Measurements from ENCODE around the gene ZNF385B.

The ZNF385B gene

GRCh38 chr2:179588486-179589145 lies 272.8 kb downstream of the ZNF385B start:
- H3K4me3 ChIP-seq (ENCODE audit: low read depth, low read length), result no peak overlapping the region
- DNase-seq (ENCODE audit: low read depth), result no peak
- TF ChIP-seq MYC (IDR thresholded peaks at IDR 0.05; ENCODE audit: low read depth, low read length), result no peak
- no peak for TF ChIP-seq CTCF (IDR thresholded peaks at IDR 0.05; ENCODE audit: low read depth, low read length)
- no peak for TF ChIP-seq POLR2A (IDR thresholded peaks at IDR 0.05; ENCODE audit: extremely low read depth, insufficient read length)
- TF ChIP-seq MAX (IDR thresholded peaks at IDR 0.05; ENCODE audit: low read depth, low read length), result no peak

- no peak overlapping the region for H3K4me3 ChIP-seq (ENCODE audit: low read depth, low read length)
- TF ChIP-seq POLR2A (IDR thresholded peaks at IDR 0.05; ENCODE audit: extremely low read depth, insufficient read length), result no peak
- no peak for TF ChIP-seq CTCF (IDR thresholded peaks at IDR 0.05; ENCODE audit: low read depth, low read length)
- no peak for TF ChIP-seq MYC (IDR thresholded peaks at IDR 0.05; ENCODE audit: low read depth, low read length)
- TF ChIP-seq MAX (IDR thresholded peaks at IDR 0.05; ENCODE audit: low read depth, low read length), result no peak
- DNase-seq (ENCODE audit: low read depth), result no peak
These were observed 276.7 kb downstream of the ZNF385B start for GRCh38 chr2:179584760-179585159.

GRCh38 chr2:179581605-179582004 lies 279.8 kb downstream of the ZNF385B start:
- no peak for TF ChIP-seq POLR2A (IDR thresholded peaks at IDR 0.05; ENCODE audit: extremely low read depth, insufficient read length)
- H3K4me3 ChIP-seq (ENCODE audit: low read depth, low read length), result no peak overlapping the region
- no peak for DNase-seq (ENCODE audit: low read depth)

- DNase-seq (ENCODE audit: low read depth), result no peak
- TF ChIP-seq MYC (IDR thresholded peaks at IDR 0.05; ENCODE audit: low read depth, low read length) (no peak), POLR2A (IDR thresholded peaks at IDR 0.05; ENCODE audit: extremely low read depth, insufficient read length) (no peak)
- no peak overlapping the region for H3K4me3 ChIP-seq (ENCODE audit: low read depth, low read length)
These were observed 280.9 kb downstream of the ZNF385B start for GRCh38 chr2:179580378-179581146.

GRCh38 chr2:179579800-179580199 lies 281.6 kb downstream of the ZNF385B start:
- TF ChIP-seq MYC (IDR thresholded peaks at IDR 0.05; ENCODE audit: low read depth, low read length), result no peak
- TF ChIP-seq MAX (IDR thresholded peaks at IDR 0.05; ENCODE audit: low read depth, low read length), result no peak
- TF ChIP-seq CTCF (IDR thresholded peaks at IDR 0.05; ENCODE audit: low read depth, low read length), result no peak
- no peak for TF ChIP-seq POLR2A (IDR thresholded peaks at IDR 0.05; ENCODE audit: extremely low read depth, insufficient read length)
- DNase-seq (ENCODE audit: low read depth), result no peak
- no peak overlapping the region for H3K4me3 ChIP-seq (ENCODE audit: low read depth, low read length)

- TF ChIP-seq POLR2A (IDR thresholded peaks at IDR 0.05; ENCODE audit: extremely low read depth, insufficient read length) (no peak), CTCF (IDR thresholded peaks at IDR 0.05; ENCODE audit: low read depth, low read length) (no peak), MAX (IDR thresholded peaks at IDR 0.05; ENCODE audit: low read depth, low read length) (no peak), MYC (IDR thresholded peaks at IDR 0.05; ENCODE audit: low read depth, low read length) (no peak)
- no peak overlapping the region for H3K4me3 ChIP-seq (ENCODE audit: low read depth, low read length)
- DNase-seq (ENCODE audit: low read depth), result no peak
These were observed 283.1 kb downstream of the ZNF385B start for GRCh38 chr2:179578171-179578916.

Measured in NB4 (cell line).